Sigmoid colon (tissue), 7 donors: ENCODE results near the gene SRGAP1. TPM values are rescaled to one million over a fixed set of nuclear protein-coding genes. Genes with fewer than 3 reads are reported as not detected.
"Not testable (repeated sequence)": the region's sequence is repeated elsewhere in the genome, so short reads cannot be mapped to it uniquely, and the experiment has no call there.

Source experiments
- DNase-seq: peaks from one replicate; pipeline ENCODE4 v3.0.0-alpha.2; 2019
- H3K27ac ChIP-seq, 4 donors: fragments of 200-600 bp; sonication (generic); one replicate each; pipeline ENCODE4 v1.5.1; 2016 to 2019; ENCODE audit warnings: mild to moderate bottlenecking in 1 of 4
- H3K27me3 ChIP-seq, 3 donors: fragments of 200-600 bp; sonication (generic); one replicate each; pipeline ENCODE4 v1.5.1; 2019; ENCODE audit warnings: mild to moderate bottlenecking in 1 of 3
- H3K36me3 ChIP-seq, 4 donors: fragments of 200-600 bp; sonication (generic); one replicate each; pipeline ENCODE4 v1.5.1; 2016 to 2019
- H3K4me1 ChIP-seq, 4 donors: fragments of 200-600 bp; sonication (generic); one replicate each; pipeline ENCODE4 v1.5.1; 2017 to 2019
- H3K4me3 ChIP-seq, 4 donors: fragments of 200-600 bp; sonication (generic); one replicate each; pipeline ENCODE4 v1.5.1; 2017 to 2019; ENCODE audit warnings: mild to moderate bottlenecking in 2 of 4, moderate library complexity in 1 of 4
- H3K9me3 ChIP-seq, 4 donors: fragments of 200-600 bp in 3 of 4; sonication (generic) in 3 of 4; one replicate each; pipeline versions ENCODE4 v1.5.1 to v1.6.1; 2013 to 2019
- EP300 ChIP-seq, 4 donors: sonication (generic); formaldehyde crosslinking; IDR thresholded peaks; one replicate each; pipeline ENCODE4 v1.6.1; 2017; ENCODE audit warnings: antibody characterized with exemption in 4 of 4
- POLR2A ChIP-seq, 2 donors: fragments of 450-650 bp; IDR thresholded peaks; one replicate each; pipeline ENCODE4 v1.6.1; 2016; ENCODE audit warnings: antibody characterized with exemption in 2 of 2, mild to moderate bottlenecking in 2 of 2, moderate library complexity in 2 of 2
- POLR2AphosphoS5 ChIP-seq, 4 donors: sonication (generic); formaldehyde crosslinking; IDR thresholded peaks; one replicate each; pipeline ENCODE4 v1.6.1; 2017; ENCODE audit warnings: antibody characterized with exemption in 4 of 4
- WGBS, 2 donors: extraction: QIAGEN DNeasy Blood & Tissue Kit; methylation state at CpG; one replicate each; pipeline ENCODE4 v1.1.7; 2013; 5-methylcytosine and 5-hydroxymethylcytosine counted together
- intact Hi-C: fragments of 100-400 bp; cut with DNase I; formaldehyde crosslinking; loops from one replicate; pipeline ENCODE4 v1.15.1; 2023
- polyA plus RNA-seq, 3 donors: library from polyadenylated mRNA; stranded (reverse); fragments of 200-250 nt; gene quantifications; one replicate each; pipeline ENCODE4 v1.2.3, GENCODE V29; 2013
- total RNA-seq, 4 donors: library from RNA; depleted of rRNA; stranded (reverse); fragments of >200 nt; gene quantifications; one replicate each; pipeline ENCODE4 v1.1.0, GENCODE V29; 2016
- TF ChIP-seq, protein P1 (sequence below), 4 experiments: fragments of 450-650 bp in 3 of 4; fragments of 200-600 bp in 1 of 4; IDR thresholded peaks; one replicate each; pipeline ENCODE4 v1.5.1; 2016 to 2019; ENCODE audit warnings: antibody characterized with exemption in 4 of 4, mild to moderate bottlenecking in 3 of 4, moderate library complexity in 2 of 4
- donor health status: healthy with polysubstance abuse.
- donor health status: Bipolar disorder and iron deficiency.
- donor health status: healthy.

Gene SRGAP1
- total and polyA plus RNA-seq, 7 donors = 2.4 to 16.3 (median 5.4) TPM

DNA sequence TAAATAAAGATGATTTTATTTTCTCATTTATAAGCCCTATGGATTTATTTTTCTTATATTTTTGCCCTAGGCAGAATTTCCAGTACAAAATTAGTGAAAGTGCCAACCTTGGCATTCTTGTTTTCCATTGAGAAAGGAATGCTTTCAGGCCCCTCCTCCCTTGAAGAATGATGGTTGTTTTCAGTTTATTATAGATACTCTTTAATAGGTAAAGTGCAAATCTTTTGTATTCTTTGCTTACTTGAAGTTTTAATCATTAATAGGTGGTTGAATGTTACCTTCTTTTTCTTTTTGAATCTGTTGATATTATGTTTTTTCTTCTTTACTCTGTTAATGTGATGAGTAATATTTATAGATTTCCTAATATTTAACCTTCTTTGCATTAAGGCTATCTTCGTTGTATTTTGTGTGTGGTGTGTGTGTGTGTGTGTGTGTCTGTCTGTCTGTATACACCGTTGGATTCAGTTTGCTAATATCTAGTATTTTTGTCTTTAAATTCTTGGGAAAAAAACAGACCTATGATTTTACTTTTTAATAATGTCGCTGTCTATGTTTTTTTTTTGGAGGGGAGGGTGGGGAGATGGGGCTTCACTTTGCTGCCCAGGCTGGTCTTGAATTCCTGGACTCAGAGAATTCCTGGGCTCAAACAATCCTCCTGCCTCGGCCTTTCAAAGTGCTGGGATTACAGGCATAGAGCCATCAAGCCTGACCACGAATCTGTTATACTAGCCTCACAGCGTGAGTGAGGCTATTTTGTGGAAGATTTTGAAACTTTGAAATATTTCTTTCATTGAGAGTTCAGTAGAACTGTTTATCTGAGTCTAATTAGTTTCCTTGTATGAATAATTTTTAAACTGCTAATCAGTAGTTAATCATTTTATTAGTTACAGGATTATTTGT is 13.5 kb downstream of the SRGAP1 start:
- H3K9me3 ChIP-seq = no peaks in the 10 kb centered on the region
- 84 to 86% methylated on average over 6 of the region's 6 CpGs for WGBS, 2 donors

GRCh38 chr12:63859880-63860279 is 15.4 kb downstream of the SRGAP1 start:
- H3K4me3 ChIP-seq, H3K27me3 ChIP-seq, DNase-seq, H3K9me3 ChIP-seq, H3K27ac ChIP-seq, intact Hi-C loops, H3K36me3 ChIP-seq: not testable (repeated sequence)
- 91 to 94% methylated on average over 2 of the region's 2 CpGs for WGBS, 2 donors
- peaks cover 0 to 17% (median 10%) of the 10 kb centered on the region in 4 donors for H3K4me1 ChIP-seq

More for the DNA sequence above, 13.5 kb downstream of the SRGAP1 start:
- Histone ChIP-seq H3K4me1 (peaks cover 0 to 10% (median 9%) of the 10 kb centered on the region in 4 donors), H3K36me3 (no peaks in the 10 kb centered on the region), H3K27me3 (no peaks in the 10 kb centered on the region), H3K27ac (no peak overlapping the region), H3K4me3 (no peak overlapping the region)
- no peak for DNase-seq
- no peak for TF ChIP-seq POLR2A (IDR thresholded peaks at IDR 0.05)
- TF ChIP-seq, protein P1, sequence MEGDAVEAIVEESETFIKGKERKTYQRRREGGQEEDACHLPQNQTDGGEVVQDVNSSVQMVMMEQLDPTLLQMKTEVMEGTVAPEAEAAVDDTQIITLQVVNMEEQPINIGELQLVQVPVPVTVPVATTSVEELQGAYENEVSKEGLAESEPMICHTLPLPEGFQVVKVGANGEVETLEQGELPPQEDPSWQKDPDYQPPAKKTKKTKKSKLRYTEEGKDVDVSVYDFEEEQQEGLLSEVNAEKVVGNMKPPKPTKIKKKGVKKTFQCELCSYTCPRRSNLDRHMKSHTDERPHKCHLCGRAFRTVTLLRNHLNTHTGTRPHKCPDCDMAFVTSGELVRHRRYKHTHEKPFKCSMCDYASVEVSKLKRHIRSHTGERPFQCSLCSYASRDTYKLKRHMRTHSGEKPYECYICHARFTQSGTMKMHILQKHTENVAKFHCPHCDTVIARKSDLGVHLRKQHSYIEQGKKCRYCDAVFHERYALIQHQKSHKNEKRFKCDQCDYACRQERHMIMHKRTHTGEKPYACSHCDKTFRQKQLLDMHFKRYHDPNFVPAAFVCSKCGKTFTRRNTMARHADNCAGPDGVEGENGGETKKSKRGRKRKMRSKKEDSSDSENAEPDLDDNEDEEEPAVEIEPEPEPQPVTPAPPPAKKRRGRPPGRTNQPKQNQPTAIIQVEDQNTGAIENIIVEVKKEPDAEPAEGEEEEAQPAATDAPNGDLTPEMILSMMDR (IDR thresholded peaks at IDR 0.05) = no peak
- no peak for TF ChIP-seq POLR2AphosphoS5 (IDR thresholded peaks at IDR 0.05)
- TF ChIP-seq EP300 (IDR thresholded peaks at IDR 0.05) = no peak
- intact Hi-C loops = no loop called here

GRCh38 chr12:63862187-63862968 is 17.9 kb downstream of the SRGAP1 start:
- 23 to 66% methylated on average over 6 of the region's 6 CpGs for WGBS, 2 donors
- H3K4me3 ChIP-seq = no peak overlapping the region
- intact Hi-C loops = no loop called here
- no peaks in the 10 kb centered on the region for H3K9me3 ChIP-seq
- H3K36me3 ChIP-seq = no peaks in the 10 kb centered on the region
- no peaks in the 10 kb centered on the region for H3K27me3 ChIP-seq
- TF ChIP-seq POLR2A (IDR thresholded peaks at IDR 0.05) (no peak), EP300 (IDR thresholded peaks at IDR 0.05) (no peak), POLR2AphosphoS5 (IDR thresholded peaks at IDR 0.05) (no peak)
- TF ChIP-seq, protein P1 (IDR thresholded peaks at IDR 0.05) = no peak
- no peak overlapping the region for H3K27ac ChIP-seq
- H3K4me1 ChIP-seq = peaks cover 0 to 17% (median 10%) of the 10 kb centered on the region in 4 donors
- no peak for DNase-seq

- 43 to 77% methylated on average over 2 of the region's 2 CpGs for WGBS, 2 donors
- H3K27ac ChIP-seq = no peak overlapping the region
Measured at GRCh38 chr12:63862969-63863230, 18.4 kb downstream of the SRGAP1 start.

More at GRCh38 chr12:63862969-63863230, 18.4 kb downstream of the SRGAP1 start:
- DNase-seq = no peak
- no peaks in the 10 kb centered on the region for H3K36me3 ChIP-seq
- intact Hi-C loops = no loop called here
- TF ChIP-seq EP300 (IDR thresholded peaks at IDR 0.05) (no peak), POLR2AphosphoS5 (IDR thresholded peaks at IDR 0.05) (no peak), POLR2A (IDR thresholded peaks at IDR 0.05) (no peak)
- TF ChIP-seq, protein P1 (IDR thresholded peaks at IDR 0.05) = no peak
- H3K27me3 ChIP-seq = no peaks in the 10 kb centered on the region
- H3K4me1 ChIP-seq = peaks cover 0 to 17% (median 10%) of the 10 kb centered on the region in 4 donors
- no peak overlapping the region for H3K4me3 ChIP-seq
- no peaks in the 10 kb centered on the region for H3K9me3 ChIP-seq
